T-helper 17 cell (primary cell): Measurements from ENCODE around the gene CRIP3. TPM values are rescaled to one million over a fixed set of nuclear protein-coding genes. Genes with fewer than 3 reads are reported as not detected.

Experiments
- ATAC-seq: fragments of 150-1000 bp; cut with Tn5 transposase; 2 replicates; pipeline ENCODE4 v1.10.0; 2021; ENCODE audit warnings: mild to moderate bottlenecking, moderate library complexity
- DNase-seq, 3 donors: peaks; one replicate each; pipeline versions ENCODE4 v3.0.0 to v3.0.0-alpha.2; 2020 to 2021
- H3K9me3 ChIP-seq: one replicate; pipeline ENCODE4 v1.7.0; 2013; ENCODE audit warnings: low read length, mild to moderate bottlenecking; ENCODE audit not compliant: control insufficient read depth, poor library complexity, severe bottlenecking
- H3K27ac Mint-ChIP-seq: one replicate; pipeline ENCODE4 v1.8.0; 2022; ENCODE audit warnings: mild to moderate bottlenecking, moderate library complexity, mixed read lengths
- H3K27me3 Mint-ChIP-seq: one replicate; pipeline ENCODE4 v1.8.0; 2022; ENCODE audit warnings: mixed read lengths
- H3K36me3 Mint-ChIP-seq: one replicate; pipeline ENCODE4 v1.8.0; 2022; ENCODE audit warnings: low read depth, mixed read lengths
- H3K4me1 Mint-ChIP-seq: one replicate; pipeline ENCODE4 v1.8.0; 2022; ENCODE audit warnings: mild to moderate bottlenecking, mixed read lengths
- H3K4me3 Mint-ChIP-seq: one replicate; pipeline ENCODE4 v1.8.0; 2022; ENCODE audit warnings: mild to moderate bottlenecking, moderate library complexity, mixed read lengths
- total RNA-seq, 4 donors: library from RNA in 2 of 4; stranded (reverse) in 2 of 4; gene quantifications; one replicate each; pipeline ENCODE4 v1.2.3 and lab custom pipeline; 2022 to 2026

Gene CRIP3
- total RNA-seq, 2 donors from 2014 or later = 1.3 to 2.1 TPM

DNA sequence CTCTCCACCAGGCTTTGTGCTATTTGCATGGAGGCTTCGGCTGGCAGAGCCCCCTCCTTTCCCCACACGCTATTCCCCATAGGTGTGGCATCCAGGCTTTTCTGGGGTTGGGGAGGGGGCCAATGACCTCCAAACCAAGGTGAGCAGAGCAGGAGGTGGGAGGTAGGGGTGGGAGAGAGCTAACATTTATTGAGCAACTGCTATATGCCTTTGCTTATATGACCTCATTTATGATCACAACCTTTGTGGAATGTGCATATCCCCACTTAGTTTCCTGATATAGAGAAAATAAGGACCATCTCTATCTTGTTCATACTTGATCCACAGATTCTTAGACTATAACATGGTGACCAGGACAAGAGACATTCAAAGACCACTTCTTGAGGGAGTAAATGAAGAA is 28.4 kb downstream of the CRIP3 start:
- Mint-ChIP-seq H3K36me3 (peaks cover 10% of the 10 kb centered on the region), H3K27me3 (peaks cover 51% of the 10 kb centered on the region), H3K27ac (no peak overlapping the region), H3K4me3 (no peak overlapping the region), H3K4me1 (peaks cover 9% of the 10 kb centered on the region)
- ATAC-seq (no peak), DNase-seq (no peak)
- no peaks in the 10 kb centered on the region for H3K9me3 ChIP-seq

- Mint-ChIP-seq H3K27ac (no peak overlapping the region), H3K4me1 (peaks cover 13% of the 10 kb centered on the region), H3K4me3 (no peak overlapping the region), H3K27me3 (peaks cover 51% of the 10 kb centered on the region), H3K36me3 (peaks cover 10% of the 10 kb centered on the region)
- DNase-seq (no peak), ATAC-seq (no peak)
- no peaks in the 10 kb centered on the region for H3K9me3 ChIP-seq
Measured at GRCh38 chr6:43278524-43279078, 30.0 kb downstream of the CRIP3 start.

DNA sequence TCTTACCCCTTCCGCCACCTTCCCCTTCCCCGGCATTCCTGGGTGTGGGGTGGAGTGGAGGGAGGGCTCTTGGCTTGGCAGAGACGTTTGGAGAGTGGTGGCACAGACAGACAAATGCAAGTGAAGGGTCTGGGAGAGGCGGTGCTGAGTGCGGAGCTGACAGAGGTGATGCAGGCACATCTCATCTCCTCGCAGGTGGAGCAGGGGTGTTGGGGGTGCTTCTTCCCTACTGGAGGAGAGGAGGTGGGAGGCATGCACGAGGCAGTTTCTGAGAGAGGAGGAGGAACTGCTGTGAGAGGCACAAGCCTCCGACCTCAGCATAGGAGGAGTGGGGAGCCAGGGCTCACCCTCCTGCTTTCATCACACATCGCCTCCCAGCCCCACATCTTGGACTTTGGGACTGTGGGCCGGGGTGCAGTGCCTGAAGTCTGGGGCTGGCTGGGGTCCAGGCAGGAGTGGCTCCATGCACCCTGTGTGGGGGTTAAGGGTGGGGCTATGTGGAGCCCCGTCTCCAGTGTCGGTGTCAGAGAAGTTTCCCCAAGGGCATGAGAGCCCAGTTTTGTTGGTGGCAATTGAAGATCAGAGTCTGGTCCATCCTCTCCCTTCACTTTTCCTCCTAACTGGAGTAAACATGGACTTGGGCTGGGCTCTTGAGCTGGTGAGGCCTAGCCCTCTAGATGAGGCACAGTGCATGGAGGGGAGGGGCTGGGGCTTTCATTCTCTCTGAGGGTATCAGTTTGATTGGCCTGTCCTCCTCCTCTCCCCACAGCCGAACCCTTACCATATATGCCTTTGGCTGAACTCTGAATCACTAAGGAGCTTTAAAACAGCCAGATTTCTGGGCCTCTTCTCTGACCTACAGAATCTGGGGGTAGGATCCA is 30.7 kb downstream of the CRIP3 start:
- H3K4me1 Mint-ChIP-seq = peaks cover 13% of the 10 kb centered on the region
- H3K36me3 Mint-ChIP-seq = peaks cover 10% of the 10 kb centered on the region
- no peak overlapping the region for H3K27ac Mint-ChIP-seq
- H3K9me3 ChIP-seq = no peaks in the 10 kb centered on the region
- no peak for ATAC-seq
- no peak overlapping the region for H3K4me3 Mint-ChIP-seq
- no peak for DNase-seq
- peaks cover 51% of the 10 kb centered on the region for H3K27me3 Mint-ChIP-seq

DNA sequence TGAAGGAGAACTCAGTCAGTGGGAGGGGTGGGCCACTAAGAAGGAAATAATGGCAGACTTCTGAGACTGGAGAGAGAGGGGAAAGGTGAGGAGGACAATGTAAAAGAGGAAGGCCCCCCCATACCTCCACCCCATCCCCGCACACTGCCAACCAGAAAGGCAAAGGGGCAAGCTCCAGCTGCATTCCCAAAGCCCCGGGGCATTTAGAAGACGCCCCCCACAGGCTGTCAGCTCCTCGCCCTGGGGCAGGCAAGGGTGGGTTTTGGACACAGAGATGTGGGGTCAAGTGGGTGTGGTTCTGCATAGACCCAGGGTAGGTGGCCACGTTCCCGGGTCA is 31.4 kb downstream of the CRIP3 start:
- no peak overlapping the region for H3K4me3 Mint-ChIP-seq
- H3K27me3 Mint-ChIP-seq = peaks cover 47% of the 10 kb centered on the region
- H3K27ac Mint-ChIP-seq = no peak overlapping the region

DNA sequence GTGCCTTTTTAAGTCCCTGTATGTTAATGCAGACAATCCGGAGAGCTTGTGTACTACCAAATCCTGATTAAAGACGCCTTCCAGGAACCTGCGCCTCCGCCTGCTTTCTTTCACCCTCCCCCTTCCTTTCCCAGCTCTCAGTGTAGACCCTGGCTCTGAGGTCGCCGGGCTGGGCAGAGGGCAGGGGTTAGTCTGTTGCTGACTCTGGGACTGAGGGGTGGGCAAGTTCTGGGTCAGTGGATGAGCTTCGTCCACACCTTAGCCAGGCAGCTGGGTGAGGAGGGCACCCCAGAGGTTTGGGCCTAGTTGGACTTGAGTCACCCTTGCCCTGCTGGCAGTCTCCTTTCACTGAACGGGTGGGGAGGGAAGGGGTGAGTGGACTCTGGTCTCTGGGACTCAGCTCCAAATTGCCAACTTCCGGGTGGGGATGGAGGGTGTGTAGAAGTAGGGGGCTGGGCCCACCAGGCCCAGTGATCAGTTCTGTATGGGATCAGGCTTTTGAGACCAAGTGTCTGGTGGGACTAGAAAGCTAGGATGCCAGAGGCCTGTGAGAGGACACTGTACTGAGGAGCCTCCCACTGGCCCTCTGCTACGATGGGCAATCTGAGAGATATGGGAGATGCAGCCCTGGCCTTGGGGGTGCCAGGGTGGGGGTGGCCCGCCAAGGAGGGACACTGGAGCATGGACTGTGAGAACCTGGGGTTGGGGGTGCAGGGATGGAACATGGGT is 31.9 kb downstream of the CRIP3 start:
- no peak for DNase-seq
- peak overlapping the region; percentile 95 for H3K4me3 Mint-ChIP-seq

More for the DNA sequence above, 31.4 kb downstream of the CRIP3 start:
- Mint-ChIP-seq H3K36me3 (peaks cover 10% of the 10 kb centered on the region), H3K4me1 (peaks cover 13% of the 10 kb centered on the region)
- ATAC-seq (no peak), DNase-seq (no peak)
- H3K9me3 ChIP-seq = no peaks in the 10 kb centered on the region

GRCh38 chr6:43275801-43276576 is 32.6 kb downstream of the CRIP3 start:
- DNase-seq (no peak), ATAC-seq (peak; percentile 75)
- H3K4me3 Mint-ChIP-seq = peak overlapping the region; percentile 95
- H3K27me3 Mint-ChIP-seq = peaks cover 36% of the 10 kb centered on the region
- peaks cover 16% of the 10 kb centered on the region for H3K4me1 Mint-ChIP-seq
- peaks cover 10% of the 10 kb centered on the region for H3K36me3 Mint-ChIP-seq
- H3K27ac Mint-ChIP-seq = peak overlapping the region; percentile 79
- no peaks in the 10 kb centered on the region for H3K9me3 ChIP-seq

More for the DNA sequence above, 31.9 kb downstream of the CRIP3 start:
- peaks cover 16% of the 10 kb centered on the region for H3K4me1 Mint-ChIP-seq
- H3K36me3 Mint-ChIP-seq = peaks cover 10% of the 10 kb centered on the region
- H3K27me3 Mint-ChIP-seq = peaks cover 44% of the 10 kb centered on the region
- peak overlapping the region; percentile 79 for H3K27ac Mint-ChIP-seq
- no peaks in the 10 kb centered on the region for H3K9me3 ChIP-seq
- ATAC-seq = no peak

- ATAC-seq (peak; percentile 32), DNase-seq (peak in 1 of 3 donors; percentile 32)
- H3K27me3 Mint-ChIP-seq = peaks cover 28% of the 10 kb centered on the region
- no peak overlapping the region for H3K27ac Mint-ChIP-seq
- peaks cover 14% of the 10 kb centered on the region for H3K4me1 Mint-ChIP-seq
- H3K4me3 Mint-ChIP-seq = peak overlapping the region; percentile 95
- H3K36me3 Mint-ChIP-seq = peaks cover 6% of the 10 kb centered on the region
- no peaks in the 10 kb centered on the region for H3K9me3 ChIP-seq
Measured at GRCh38 chr6:43274916-43275597, 33.6 kb downstream of the CRIP3 start.

DNA sequence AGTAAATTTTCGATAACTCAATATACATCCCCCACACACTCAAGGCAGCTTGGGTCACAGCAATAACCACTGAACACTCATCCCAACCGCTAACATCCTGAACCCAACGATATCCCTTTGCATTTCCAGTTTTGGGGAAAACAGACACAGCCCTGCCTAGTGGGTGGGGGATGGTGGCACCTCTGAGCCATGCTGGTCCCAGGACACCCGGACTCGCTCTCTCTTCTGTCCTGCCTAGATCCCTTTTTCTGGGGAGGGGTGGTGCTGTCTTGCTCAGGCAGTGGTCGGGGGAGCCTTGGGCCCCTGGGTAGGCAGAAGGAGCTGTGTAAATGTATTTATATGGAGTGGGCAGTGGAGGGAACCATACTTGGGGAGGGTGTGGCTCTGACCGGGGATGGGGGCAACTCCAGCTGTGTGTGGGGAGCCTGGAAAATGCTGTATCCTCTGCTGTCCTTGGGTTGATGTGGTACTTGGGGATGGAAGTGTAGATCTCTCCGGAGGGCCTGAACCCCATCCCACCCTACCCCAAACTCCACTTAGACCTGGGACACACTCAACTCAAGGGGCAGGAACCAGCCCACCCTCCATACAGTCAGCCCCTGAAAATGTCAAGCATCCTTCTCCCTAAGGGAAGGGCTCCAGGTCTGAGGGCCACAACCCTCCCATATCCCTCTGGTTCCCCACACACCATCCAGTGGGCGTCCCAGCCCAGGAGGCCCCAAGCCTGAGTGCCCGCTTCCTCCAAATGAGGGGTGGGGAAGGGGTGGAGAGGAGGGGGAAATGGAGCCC is 34.3 kb downstream of the CRIP3 start:
- H3K36me3 Mint-ChIP-seq = peaks cover 6% of the 10 kb centered on the region
- H3K9me3 ChIP-seq = no peaks in the 10 kb centered on the region
- peaks cover 28% of the 10 kb centered on the region for H3K27me3 Mint-ChIP-seq
- H3K27ac Mint-ChIP-seq = no peak overlapping the region
- DNase-seq (no peak), ATAC-seq (no peak)
- H3K4me3 Mint-ChIP-seq = peak overlapping the region; percentile 75
- H3K4me1 Mint-ChIP-seq = peaks cover 18% of the 10 kb centered on the region

- no peak overlapping the region for H3K4me3 Mint-ChIP-seq
- peaks cover 33% of the 10 kb centered on the region for H3K27me3 Mint-ChIP-seq
- no peaks in the 10 kb centered on the region for H3K9me3 ChIP-seq
- H3K4me1 Mint-ChIP-seq = peaks cover 21% of the 10 kb centered on the region
- ATAC-seq (no peak), DNase-seq (no peak)
- H3K27ac Mint-ChIP-seq = no peak overlapping the region
- H3K36me3 Mint-ChIP-seq = peaks cover 6% of the 10 kb centered on the region
Measured at GRCh38 chr6:43273707-43274106, 34.9 kb downstream of the CRIP3 start.

GRCh38 chr6:43271944-43272343 is 36.7 kb downstream of the CRIP3 start:
- ATAC-seq (no peak), DNase-seq (no peak)
- Mint-ChIP-seq H3K4me3 (no peak overlapping the region), H3K36me3 (peaks cover 4% of the 10 kb centered on the region), H3K4me1 (peaks cover 21% of the 10 kb centered on the region), H3K27me3 (peaks cover 16% of the 10 kb centered on the region), H3K27ac (no peak overlapping the region)
- no peaks in the 10 kb centered on the region for H3K9me3 ChIP-seq

- DNase-seq (no peak), ATAC-seq (no peak)
- H3K4me1 Mint-ChIP-seq = peaks cover 20% of the 10 kb centered on the region
- no peaks in the 10 kb centered on the region for H3K9me3 ChIP-seq
- H3K4me3 Mint-ChIP-seq = no peak overlapping the region
- H3K27ac Mint-ChIP-seq = peak overlapping the region; percentile 4
- peaks cover 9% of the 10 kb centered on the region for H3K27me3 Mint-ChIP-seq
- peaks cover 3% of the 10 kb centered on the region for H3K36me3 Mint-ChIP-seq
Measured at GRCh38 chr6:43271103-43271815, 37.4 kb downstream of the CRIP3 start.
